DOHH2 (cell line): ENCODE data around the gene NCAPG2.

Source experiments
- H3F3A ChIP-seq: fragments of 200-600 bp; sonication (generic), shearing (Covaris generic); 2 replicates; pipeline ENCODE4 v1.6.0; 2016; ENCODE audit warnings: antibody characterized with exemption, mild to moderate bottlenecking; ENCODE audit not compliant: control insufficient read depth, insufficient read depth
- H3K27ac ChIP-seq: fragments of 200-600 bp; sonication (generic); 2 replicates; pipeline ENCODE4 v1.5.1; 2014; ENCODE audit warnings: low read depth, mild to moderate bottlenecking, low read length, moderate library complexity
- H3K27me3 ChIP-seq: fragments of 200-600 bp; sonication (generic); 2 replicates; pipeline ENCODE4 v1.6.1; 2014; ENCODE audit warnings: mild to moderate bottlenecking, low read length, mixed read lengths; ENCODE audit not compliant: control insufficient read depth
- H3K36me3 ChIP-seq: fragments of 200-600 bp; sonication (generic); 2 replicates; pipeline ENCODE4 v1.6.1; 2014; ENCODE audit warnings: mild to moderate bottlenecking, low read length, moderate library complexity, mixed read lengths; ENCODE audit not compliant: control insufficient read depth
- H3K4me1 ChIP-seq: fragments of 200-600 bp; sonication (generic); 2 replicates; pipeline ENCODE4 v1.6.1; 2014; ENCODE audit warnings: mild to moderate bottlenecking, low read length, mixed read lengths; ENCODE audit not compliant: control insufficient read depth
- H3K4me2 ChIP-seq: fragments of 200-600 bp; sonication (generic); 2 replicates; pipeline ENCODE4 v1.6.0; 2014; ENCODE audit warnings: mild to moderate bottlenecking, low read length, moderate library complexity
- H3K4me3 ChIP-seq: fragments of 200-600 bp; sonication (generic); 2 replicates; pipeline ENCODE4 v1.5.1; 2014; ENCODE audit warnings: mild to moderate bottlenecking, low read length, mixed read lengths
- H3K79me2 ChIP-seq: fragments of 200-600 bp; sonication (generic); 2 replicates; pipeline ENCODE4 v1.6.1; 2014; ENCODE audit warnings: mild to moderate bottlenecking, low read length, mixed read lengths; ENCODE audit not compliant: control insufficient read depth
- H3K9me2 ChIP-seq: fragments of 200-600 bp; sonication (generic); replicated peaks from 2 replicates; pipeline ENCODE4 v1.6.1; 2014; ENCODE audit warnings: mild to moderate bottlenecking, low read length, mixed read lengths; ENCODE audit not compliant: control insufficient read depth
- H3K9me3 ChIP-seq: fragments of 200-600 bp; sonication (generic); 2 replicates; pipeline ENCODE4 v1.6.1; 2014; ENCODE audit warnings: antibody characterized with exemption, low read length, mixed read lengths; ENCODE audit not compliant: control insufficient read depth, insufficient read depth
- H4K20me1 ChIP-seq: fragments of 200-600 bp; sonication (generic); 2 replicates; pipeline ENCODE4 v1.6.0; 2014; ENCODE audit warnings: low read depth, mild to moderate bottlenecking, antibody characterized with exemption, low read length, moderate library complexity; ENCODE audit not compliant: control insufficient read depth, insufficient read depth
- EZH2phosphoT487 ChIP-seq: fragments of 200-600 bp; sonication (generic); IDR thresholded peaks from 2 replicates; pipeline ENCODE4 v1.6.1; 2017; ENCODE audit warnings: borderline replicate concordance, mild to moderate bottlenecking, antibody characterized with exemption, low read length, moderate library complexity, mixed read lengths
- TF ChIP-seq, protein P1 (sequence below): fragments of 200-600 bp; sonication (generic); IDR thresholded peaks from one replicate; pipeline ENCODE4 v1.5.1; 2014; ENCODE audit warnings: antibody characterized with exemption, mild to moderate bottlenecking, low read depth, low read length; ENCODE audit not compliant: poor library complexity, severe bottlenecking

Gene NCAPG2

DNA sequence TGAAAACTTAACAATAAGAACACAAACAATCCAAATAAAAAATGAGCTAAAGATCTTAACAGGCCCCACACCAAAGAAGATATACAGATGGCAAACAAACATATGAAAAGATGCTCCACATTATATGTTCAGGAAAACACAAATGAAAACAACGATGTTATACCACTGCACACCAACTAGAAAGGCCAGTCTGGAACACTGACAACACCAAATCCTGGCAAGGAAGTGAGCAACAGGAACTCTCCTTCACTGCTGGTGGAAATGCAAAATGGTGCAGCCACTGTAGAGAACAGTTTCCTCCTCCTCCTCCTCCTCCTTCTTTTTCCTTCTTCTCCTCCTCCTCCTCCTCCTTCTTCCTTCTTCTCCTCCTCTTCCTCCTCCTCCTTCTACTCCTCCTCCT lies 12.2 kb upstream of the NCAPG2 start:
- no peaks in the 10 kb centered on the region for H3K79me2 ChIP-seq
- peak overlapping the region; percentile 69 for H3K4me2 ChIP-seq
- H3K9me2 ChIP-seq, result no peaks in the 10 kb centered on the region
- no peaks in the 10 kb centered on the region for H3K27me3 ChIP-seq
- H3K4me1 ChIP-seq, result peaks cover 26% of the 10 kb centered on the region
- H4K20me1 ChIP-seq, result no peaks in the 10 kb centered on the region
- H3K36me3 ChIP-seq, result no peaks in the 10 kb centered on the region
- H3K4me3 ChIP-seq, result peak overlapping the region; percentile 61
- H3K27ac ChIP-seq, result peak overlapping the region; percentile 66
- TF ChIP-seq, protein P1, sequence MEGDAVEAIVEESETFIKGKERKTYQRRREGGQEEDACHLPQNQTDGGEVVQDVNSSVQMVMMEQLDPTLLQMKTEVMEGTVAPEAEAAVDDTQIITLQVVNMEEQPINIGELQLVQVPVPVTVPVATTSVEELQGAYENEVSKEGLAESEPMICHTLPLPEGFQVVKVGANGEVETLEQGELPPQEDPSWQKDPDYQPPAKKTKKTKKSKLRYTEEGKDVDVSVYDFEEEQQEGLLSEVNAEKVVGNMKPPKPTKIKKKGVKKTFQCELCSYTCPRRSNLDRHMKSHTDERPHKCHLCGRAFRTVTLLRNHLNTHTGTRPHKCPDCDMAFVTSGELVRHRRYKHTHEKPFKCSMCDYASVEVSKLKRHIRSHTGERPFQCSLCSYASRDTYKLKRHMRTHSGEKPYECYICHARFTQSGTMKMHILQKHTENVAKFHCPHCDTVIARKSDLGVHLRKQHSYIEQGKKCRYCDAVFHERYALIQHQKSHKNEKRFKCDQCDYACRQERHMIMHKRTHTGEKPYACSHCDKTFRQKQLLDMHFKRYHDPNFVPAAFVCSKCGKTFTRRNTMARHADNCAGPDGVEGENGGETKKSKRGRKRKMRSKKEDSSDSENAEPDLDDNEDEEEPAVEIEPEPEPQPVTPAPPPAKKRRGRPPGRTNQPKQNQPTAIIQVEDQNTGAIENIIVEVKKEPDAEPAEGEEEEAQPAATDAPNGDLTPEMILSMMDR, result no peak
- TF ChIP-seq EZH2phosphoT487, result no peak
- H3K9me3 ChIP-seq, result no peaks in the 10 kb centered on the region
- H3F3A ChIP-seq, result peaks cover 12% of the 10 kb centered on the region

DNA sequence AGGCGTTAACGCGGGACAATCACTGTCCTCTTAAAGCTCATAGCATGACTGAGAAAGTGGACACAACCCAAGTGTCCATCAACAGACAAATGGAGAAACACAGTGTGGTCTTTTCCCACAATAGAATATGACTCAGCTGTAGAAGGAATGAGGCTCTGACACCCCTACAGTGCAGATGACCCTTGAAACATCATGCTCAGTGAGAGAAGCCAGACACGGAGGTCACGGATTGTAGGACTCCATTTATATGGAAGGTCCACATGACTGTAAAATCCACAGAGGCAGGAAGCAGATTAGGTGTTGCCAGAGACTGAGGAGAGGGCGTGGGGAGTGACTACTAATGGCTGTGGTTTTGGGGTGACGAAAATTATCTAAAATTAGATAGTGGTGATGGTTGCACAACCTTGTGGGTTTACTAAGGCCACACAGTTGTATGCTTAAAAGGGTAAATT lies 6.1 kb upstream of the NCAPG2 start:
- no peak overlapping the region for H3K4me3 ChIP-seq
- H3F3A ChIP-seq, result peaks cover 10% of the 10 kb centered on the region
- TF ChIP-seq EZH2phosphoT487, result no peak
- TF ChIP-seq, protein P1, result no peak
- peaks cover 16% of the 10 kb centered on the region for H3K9me3 ChIP-seq
- no peaks in the 10 kb centered on the region for H3K9me2 ChIP-seq
- H3K4me1 ChIP-seq, result peaks cover 18% of the 10 kb centered on the region
- H3K27me3 ChIP-seq, result no peaks in the 10 kb centered on the region
- H3K4me2 ChIP-seq, result no peak overlapping the region
- H4K20me1 ChIP-seq, result no peaks in the 10 kb centered on the region
- peaks cover 14% of the 10 kb centered on the region for H3K36me3 ChIP-seq
- H3K79me2 ChIP-seq, result no peaks in the 10 kb centered on the region
- no peak overlapping the region for H3K27ac ChIP-seq

DNA sequence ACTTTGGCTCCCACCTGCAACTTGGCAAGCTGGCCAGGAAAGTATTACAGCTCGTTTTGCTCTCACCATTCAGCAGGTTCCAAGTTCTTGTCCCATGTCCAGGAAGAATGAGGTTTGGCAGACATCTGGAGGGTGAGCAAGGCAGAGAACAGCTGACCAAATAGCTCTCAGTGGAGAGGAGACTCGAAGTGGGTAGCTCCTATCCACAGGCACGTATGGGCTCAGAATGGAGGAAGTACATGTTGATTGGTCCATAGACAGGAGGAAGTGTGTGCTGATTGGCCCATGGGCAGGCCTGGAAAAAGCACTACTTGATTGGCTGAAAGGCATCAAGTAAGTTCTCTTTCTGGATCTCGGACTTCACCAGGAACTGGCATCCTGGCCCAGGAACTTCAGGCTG lies 3.0 kb upstream of the NCAPG2 start:
- no peaks in the 10 kb centered on the region for H3K9me2 ChIP-seq
- no peak overlapping the region for H3K4me3 ChIP-seq
- no peak overlapping the region for H3K27ac ChIP-seq
- peaks cover 32% of the 10 kb centered on the region for H3K4me1 ChIP-seq
- peaks cover 11% of the 10 kb centered on the region for H3F3A ChIP-seq
- TF ChIP-seq, protein P1, result no peak
- TF ChIP-seq EZH2phosphoT487, result no peak
- no peak overlapping the region for H3K4me2 ChIP-seq
- peaks cover 16% of the 10 kb centered on the region for H3K9me3 ChIP-seq
- no peaks in the 10 kb centered on the region for H3K27me3 ChIP-seq
- peaks cover 26% of the 10 kb centered on the region for H3K79me2 ChIP-seq
- peaks cover 5% of the 10 kb centered on the region; the same call in 1 of the 2 replicates for H4K20me1 ChIP-seq
- peaks cover 33% of the 10 kb centered on the region for H3K36me3 ChIP-seq
